HFF-Myc (cell line): ENCODE data around the gene SMAD6.
"Not testable (repeated sequence)": the region's sequence is repeated elsewhere in the genome, so short reads cannot be mapped to it uniquely, and the experiment has no call there.

Experiments used
- DNase-seq: peaks from one replicate; pipeline ENCODE4 v3.0.0-alpha.2; 2011; ENCODE audit warnings: low read depth; ENCODE audit errors: extremely low read depth
- H3K4me3 ChIP-seq: replicated peaks from 2 replicates; pipeline ENCODE4 v1.5.1; 2011; ENCODE audit warnings: low read depth, mild to moderate bottlenecking, control low read depth, low read length
- CTCF ChIP-seq: IDR thresholded peaks from 2 replicates; pipeline ENCODE4 v1.5.1; 2012; ENCODE audit warnings: mild to moderate bottlenecking, low read depth, low read length, control low read depth; ENCODE audit errors: missing control alignments

Gene SMAD6

GRCh38 chr15:66754789-66755188 lies 52.8 kb downstream of the SMAD6 start:
- no peak overlapping the region for H3K4me3 ChIP-seq
- DNase-seq = no peak
- no peak for TF ChIP-seq CTCF

- DNase-seq = no peak
- no peak overlapping the region for H3K4me3 ChIP-seq
- no peak for TF ChIP-seq CTCF
Measured at GRCh38 chr15:66755298-66756068, 53.4 kb downstream of the SMAD6 start.

- H3K4me3 ChIP-seq = no peak overlapping the region
- TF ChIP-seq CTCF = no peak
- no peak for DNase-seq
Measured at GRCh38 chr15:66756295-66756694, 54.3 kb downstream of the SMAD6 start.

- TF ChIP-seq CTCF = no peak
- no peak for DNase-seq
- no peak overlapping the region for H3K4me3 ChIP-seq
Measured at GRCh38 chr15:66757030-66757429, 55.0 kb downstream of the SMAD6 start.

GRCh38 chr15:66757521-66757920 lies 55.5 kb downstream of the SMAD6 start:
- no peak for DNase-seq
- TF ChIP-seq CTCF = no peak
- no peak overlapping the region for H3K4me3 ChIP-seq

GRCh38 chr15:66758217-66758616 lies 56.2 kb downstream of the SMAD6 start:
- H3K4me3 ChIP-seq, DNase-seq: not testable (repeated sequence)

GRCh38 chr15:66758844-66759243 lies 56.8 kb downstream of the SMAD6 start:
- H3K4me3 ChIP-seq = no peak overlapping the region
- DNase-seq = no peak
- TF ChIP-seq CTCF = no peak
